WTC11 (cell line): ENCODE measurements around the gene NR3C2.

Source experiments
- CTCF ChIP-seq: fragments of 200-600 bp; IDR thresholded peaks from 2 replicates; pipeline ENCODE4 v1.8.0; 2022; ENCODE audit warnings: antibody characterized with exemption
- MAX ChIP-seq: sonication (generic); formaldehyde crosslinking; IDR thresholded peaks from 2 replicates; pipeline ENCODE4 v1.8.0; 2022; ENCODE audit warnings: mild to moderate bottlenecking, missing genetic modification reagents

GRCh38 chr4:148445071-148445859 is 3.1 kb upstream of the NR3C2 start:
- TF ChIP-seq MAX (CRISPR knock-in tag) (no peak), CTCF (no peak)
